ENCODE data around the gene ARHGAP44. TPM values are rescaled to one million over a fixed set of nuclear protein-coding genes. Genes with fewer than 3 reads are reported as not detected.

ARHGAP44 gene
- total and polyA plus RNA-seq, 2 experiments from 2014 or later, result 4.6 to 5.4 TPM

- H3K9me3 ChIP-seq (ENCODE audit: low read depth), result no peaks in the 10 kb centered on the region
- no peaks in the 10 kb centered on the region for H3K9me2 ChIP-seq (replicated peaks; ENCODE audit: insufficient read depth)
- H3K4me3 ChIP-seq, result no peak overlapping the region
- no peaks in the 10 kb centered on the region for H3K4me1 ChIP-seq (ENCODE audit: insufficient read depth)
- WGBS (ENCODE audit: low lambda C conversion rate, missing lambda C conversion rate), result 93% methylated on average over 7 of the region's 7 CpGs
- no peaks in the 10 kb centered on the region for H3K36me3 ChIP-seq (replicated peaks; ENCODE audit: insufficient read depth, low read depth)
- H4K20me1 ChIP-seq (ENCODE audit: insufficient read depth, poor library complexity, severe bottlenecking), result no peaks in the 10 kb centered on the region
- H2AFZ ChIP-seq, result no peak overlapping the region
- no peak for DNase-seq (ENCODE audit: low spot score)
- H3K4me2 ChIP-seq, result no peak overlapping the region
- H3K79me2 ChIP-seq, result no peaks in the 10 kb centered on the region
- H3K27me3 ChIP-seq, result no peaks in the 10 kb centered on the region
- TF ChIP-seq CTCF (IDR thresholded peaks at IDR 0.05; ENCODE audit: poor library complexity) (no peak), EZH2 (IDR thresholded peaks at IDR 0.05; ENCODE audit: borderline replicate concordance) (no peak), EZH2phosphoT487 (IDR thresholded peaks at IDR 0.05; ENCODE audit: low read depth, severe bottlenecking, unreplicated experiment) (no peak)
- H3K27ac ChIP-seq, result no peak overlapping the region
Observed at GRCh38 chr17:12917399-12917798, 128.1 kb downstream of the ARHGAP44 start.

- H4K20me1 ChIP-seq (ENCODE audit: insufficient read depth, poor library complexity, severe bottlenecking), result no peaks in the 10 kb centered on the region
- H3K4me3 ChIP-seq, result no peak overlapping the region
- H2AFZ ChIP-seq, result no peak overlapping the region
- no peaks in the 10 kb centered on the region for H3K79me2 ChIP-seq
- H3K27me3 ChIP-seq, result no peaks in the 10 kb centered on the region
- no peak overlapping the region for H3K27ac ChIP-seq
- TF ChIP-seq EZH2 (IDR thresholded peaks at IDR 0.05; ENCODE audit: borderline replicate concordance) (no peak), EZH2phosphoT487 (IDR thresholded peaks at IDR 0.05; ENCODE audit: low read depth, severe bottlenecking, unreplicated experiment) (no peak), CTCF (IDR thresholded peaks at IDR 0.05; ENCODE audit: poor library complexity) (no peak)
- WGBS (ENCODE audit: low lambda C conversion rate, missing lambda C conversion rate), result 93% methylated on average over 10 of the region's 10 CpGs
- no peaks in the 10 kb centered on the region for H3K9me3 ChIP-seq (ENCODE audit: low read depth)
- no peak overlapping the region for H3K4me2 ChIP-seq
- H3K4me1 ChIP-seq (ENCODE audit: insufficient read depth), result no peaks in the 10 kb centered on the region
- no peak for DNase-seq (ENCODE audit: low spot score)
- H3K9me2 ChIP-seq (replicated peaks; ENCODE audit: insufficient read depth), result no peaks in the 10 kb centered on the region
- H3K36me3 ChIP-seq (replicated peaks; ENCODE audit: insufficient read depth, low read depth), result no peaks in the 10 kb centered on the region
Observed at GRCh38 chr17:12918142-12918541, 128.8 kb downstream of the ARHGAP44 start.

- H3K4me1 ChIP-seq (ENCODE audit: insufficient read depth), result no peaks in the 10 kb centered on the region
- 93% methylated on average over 4 of the region's 4 CpGs for WGBS (ENCODE audit: low lambda C conversion rate, missing lambda C conversion rate)
- no peaks in the 10 kb centered on the region for H3K36me3 ChIP-seq (replicated peaks; ENCODE audit: insufficient read depth, low read depth)
- H3K4me2 ChIP-seq, result no peak overlapping the region
- no peak overlapping the region for H3K4me3 ChIP-seq
- H3K79me2 ChIP-seq, result no peaks in the 10 kb centered on the region
- H4K20me1 ChIP-seq (ENCODE audit: insufficient read depth, poor library complexity, severe bottlenecking), result no peaks in the 10 kb centered on the region
- DNase-seq (ENCODE audit: low spot score), result no peak
- H3K27ac ChIP-seq, result no peak overlapping the region
- H2AFZ ChIP-seq, result no peak overlapping the region
- H3K9me3 ChIP-seq (ENCODE audit: low read depth), result no peaks in the 10 kb centered on the region
- H3K27me3 ChIP-seq, result no peaks in the 10 kb centered on the region
- TF ChIP-seq EZH2 (IDR thresholded peaks at IDR 0.05; ENCODE audit: borderline replicate concordance) (no peak), CTCF (IDR thresholded peaks at IDR 0.05; ENCODE audit: poor library complexity) (no peak), EZH2phosphoT487 (IDR thresholded peaks at IDR 0.05; ENCODE audit: low read depth, severe bottlenecking, unreplicated experiment) (no peak)
- H3K9me2 ChIP-seq (replicated peaks; ENCODE audit: insufficient read depth), result no peaks in the 10 kb centered on the region
Observed at GRCh38 chr17:12922120-12922519, 132.8 kb downstream of the ARHGAP44 start.

- H3K27ac ChIP-seq, result no peak overlapping the region
- H3K9me3 ChIP-seq (ENCODE audit: low read depth), result no peaks in the 10 kb centered on the region
- no peak overlapping the region for H2AFZ ChIP-seq
- H3K36me3 ChIP-seq (replicated peaks; ENCODE audit: insufficient read depth, low read depth), result no peaks in the 10 kb centered on the region
- DNase-seq (ENCODE audit: low spot score), result no peak
- no peak overlapping the region for H3K4me3 ChIP-seq
- no peaks in the 10 kb centered on the region for H4K20me1 ChIP-seq (ENCODE audit: insufficient read depth, poor library complexity, severe bottlenecking)
- H3K4me1 ChIP-seq (ENCODE audit: insufficient read depth), result no peaks in the 10 kb centered on the region
- WGBS (ENCODE audit: low lambda C conversion rate, missing lambda C conversion rate), result 92% methylated on average over 2 of the region's 2 CpGs
- H3K4me2 ChIP-seq, result no peak overlapping the region
- H3K79me2 ChIP-seq, result no peaks in the 10 kb centered on the region
- H3K9me2 ChIP-seq (replicated peaks; ENCODE audit: insufficient read depth), result no peaks in the 10 kb centered on the region
- H3K27me3 ChIP-seq, result no peaks in the 10 kb centered on the region
- TF ChIP-seq EZH2 (IDR thresholded peaks at IDR 0.05; ENCODE audit: borderline replicate concordance) (no peak), CTCF (IDR thresholded peaks at IDR 0.05; ENCODE audit: poor library complexity) (no peak), EZH2phosphoT487 (IDR thresholded peaks at IDR 0.05; ENCODE audit: low read depth, severe bottlenecking, unreplicated experiment) (no peak)
Observed at GRCh38 chr17:12924614-12925013, 135.3 kb downstream of the ARHGAP44 start.
